GM18867 (cell line): ENCODE measurements around the gene NECTIN2.
"Not testable (repeated sequence)": the region's sequence is repeated elsewhere in the genome, so short reads cannot be mapped to it uniquely, and the experiment has no call there.

Experiments
- ATAC-seq: cut with Tn5 transposase; IDR thresholded peaks from one replicate; pipeline ENCODE4 v1.9.1; 2021; ENCODE audit warnings: mild to moderate bottlenecking, moderate library complexity; ENCODE audit not compliant: unreplicated experiment

The NECTIN2 gene

DNA sequence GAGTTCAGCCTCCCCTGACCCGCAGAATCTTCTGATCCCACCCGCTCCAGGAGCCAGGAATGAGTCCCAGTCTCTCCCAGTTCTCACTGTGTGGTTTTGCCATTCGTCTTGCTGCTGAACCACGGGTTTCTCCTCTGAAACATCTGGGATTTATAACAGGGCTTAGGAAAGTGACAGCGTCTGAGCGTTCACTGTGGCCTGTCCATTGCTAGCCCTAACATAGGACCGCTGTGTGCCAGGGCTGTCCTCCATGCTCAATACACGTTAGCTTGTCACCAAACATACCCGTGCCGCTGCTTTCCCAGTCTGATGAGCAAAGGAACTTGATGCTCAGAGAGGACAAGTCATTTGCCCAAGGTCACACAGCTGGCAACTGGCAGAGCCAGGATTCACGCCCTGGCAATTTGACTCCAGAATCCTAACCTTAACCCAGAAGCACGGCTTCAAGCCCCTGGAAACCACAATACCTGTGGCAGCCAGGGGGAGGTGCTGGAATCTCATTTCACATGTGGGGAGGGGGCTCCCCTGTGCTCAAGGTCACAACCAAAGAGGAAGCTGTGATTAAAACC, 58.4 kb downstream of the NECTIN2 start:
- ATAC-seq: no peak

- no peak for ATAC-seq
Observed at GRCh38 chr19:44905437-44906160, 59.5 kb downstream of the NECTIN2 start, which contains the start of gene APOE. Gene APOE (plus strand): TSS chr19:44905796. CDS start chr19:44906625, 829 bp downstream.

- ATAC-seq: no peak
Observed at GRCh38 chr19:44907613-44908012, 61.5 kb downstream of the NECTIN2 start.

GRCh38 chr19:44908074-44908835, 62.2 kb downstream of the NECTIN2 start:
- no peak for ATAC-seq

DNA sequence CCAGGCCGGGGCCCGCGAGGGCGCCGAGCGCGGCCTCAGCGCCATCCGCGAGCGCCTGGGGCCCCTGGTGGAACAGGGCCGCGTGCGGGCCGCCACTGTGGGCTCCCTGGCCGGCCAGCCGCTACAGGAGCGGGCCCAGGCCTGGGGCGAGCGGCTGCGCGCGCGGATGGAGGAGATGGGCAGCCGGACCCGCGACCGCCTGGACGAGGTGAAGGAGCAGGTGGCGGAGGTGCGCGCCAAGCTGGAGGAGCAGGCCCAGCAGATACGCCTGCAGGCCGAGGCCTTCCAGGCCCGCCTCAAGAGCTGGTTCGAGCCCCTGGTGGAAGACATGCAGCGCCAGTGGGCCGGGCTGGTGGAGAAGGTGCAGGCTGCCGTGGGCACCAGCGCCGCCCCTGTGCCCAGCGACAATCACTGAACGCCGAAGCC, 62.8 kb downstream of the NECTIN2 start:
- no peak for ATAC-seq

- no peak for ATAC-seq
Observed at GRCh38 chr19:44909775-44910174, 63.7 kb downstream of the NECTIN2 start.

- not testable (repeated sequence) for ATAC-seq
Observed at GRCh38 chr19:44911896-44912295, 65.8 kb downstream of the NECTIN2 start.

DNA sequence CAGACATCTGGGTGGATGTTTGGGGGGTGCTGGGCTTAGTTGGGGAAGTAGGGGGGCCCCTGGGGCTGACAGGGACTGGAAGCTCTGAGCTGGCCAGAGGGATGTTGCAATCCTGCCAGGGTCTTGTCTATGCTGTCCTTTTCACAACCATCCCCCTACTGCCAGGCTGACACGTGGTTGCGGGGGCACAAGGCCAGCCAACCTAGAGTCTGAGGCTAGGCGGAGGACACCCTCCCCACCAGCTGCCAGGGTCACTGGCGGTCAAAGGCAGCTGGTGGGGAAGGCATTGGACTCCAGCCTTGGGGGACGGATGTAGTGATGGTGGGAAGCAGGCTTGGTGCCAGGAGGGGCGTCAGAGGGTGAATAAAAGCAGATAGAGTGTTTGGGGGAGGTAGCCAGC, 66.8 kb downstream of the NECTIN2 start:
- ATAC-seq: no peak

GRCh38 chr19:44913512-44914432, 67.7 kb downstream of the NECTIN2 start:
- not testable (repeated sequence) for ATAC-seq

DNA sequence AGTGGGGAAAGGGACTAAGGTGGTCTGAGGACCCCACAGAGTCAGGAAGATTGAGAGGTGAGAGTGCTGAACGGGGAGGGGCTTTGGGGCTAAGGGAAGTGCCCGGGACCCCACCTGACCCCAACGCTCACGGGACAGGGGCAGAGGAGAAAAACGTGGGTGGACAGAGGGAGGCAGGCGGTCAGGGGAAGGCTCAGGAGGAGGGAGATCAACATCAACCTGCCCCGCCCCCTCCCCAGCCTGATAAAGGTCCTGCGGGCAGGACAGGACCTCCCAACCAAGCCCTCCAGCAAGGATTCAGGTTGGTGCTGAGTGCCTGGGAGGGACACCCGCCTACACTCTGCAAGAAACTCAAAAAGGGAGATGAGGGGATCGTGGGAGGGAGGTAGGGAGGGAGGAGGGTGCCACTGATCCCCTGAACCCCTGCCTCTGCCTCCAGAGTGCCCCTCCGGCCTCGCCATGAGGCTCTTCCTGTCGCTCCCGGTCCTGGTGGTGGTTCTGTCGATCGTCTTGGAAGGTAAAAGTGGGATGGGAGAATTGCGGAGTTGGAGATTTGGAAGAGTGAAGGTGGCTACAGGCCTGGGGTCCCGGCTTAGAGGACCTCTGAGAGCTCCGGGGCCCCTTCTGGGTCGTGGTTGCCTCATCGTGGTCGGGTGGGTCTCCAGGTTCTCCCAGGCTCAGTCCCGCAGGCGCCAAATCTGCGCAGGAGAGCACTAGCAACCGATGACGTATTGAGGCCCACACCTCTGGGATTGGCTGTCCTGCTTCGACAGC, 68.5 kb downstream of the NECTIN2 start, which contains the start of gene APOC1:
Gene APOC1 (plus strand): TSS at position 176 of the 774 bp plus-strand sequence. CDS start 284 bp downstream, at position 460.
- peak; percentile 88 for ATAC-seq

GRCh38 chr19:44924243-44924725, 78.2 kb downstream of the NECTIN2 start:
- no peak for ATAC-seq

- ATAC-seq: no peak
Observed at GRCh38 chr19:44925114-44925891, 79.2 kb downstream of the NECTIN2 start.

DNA sequence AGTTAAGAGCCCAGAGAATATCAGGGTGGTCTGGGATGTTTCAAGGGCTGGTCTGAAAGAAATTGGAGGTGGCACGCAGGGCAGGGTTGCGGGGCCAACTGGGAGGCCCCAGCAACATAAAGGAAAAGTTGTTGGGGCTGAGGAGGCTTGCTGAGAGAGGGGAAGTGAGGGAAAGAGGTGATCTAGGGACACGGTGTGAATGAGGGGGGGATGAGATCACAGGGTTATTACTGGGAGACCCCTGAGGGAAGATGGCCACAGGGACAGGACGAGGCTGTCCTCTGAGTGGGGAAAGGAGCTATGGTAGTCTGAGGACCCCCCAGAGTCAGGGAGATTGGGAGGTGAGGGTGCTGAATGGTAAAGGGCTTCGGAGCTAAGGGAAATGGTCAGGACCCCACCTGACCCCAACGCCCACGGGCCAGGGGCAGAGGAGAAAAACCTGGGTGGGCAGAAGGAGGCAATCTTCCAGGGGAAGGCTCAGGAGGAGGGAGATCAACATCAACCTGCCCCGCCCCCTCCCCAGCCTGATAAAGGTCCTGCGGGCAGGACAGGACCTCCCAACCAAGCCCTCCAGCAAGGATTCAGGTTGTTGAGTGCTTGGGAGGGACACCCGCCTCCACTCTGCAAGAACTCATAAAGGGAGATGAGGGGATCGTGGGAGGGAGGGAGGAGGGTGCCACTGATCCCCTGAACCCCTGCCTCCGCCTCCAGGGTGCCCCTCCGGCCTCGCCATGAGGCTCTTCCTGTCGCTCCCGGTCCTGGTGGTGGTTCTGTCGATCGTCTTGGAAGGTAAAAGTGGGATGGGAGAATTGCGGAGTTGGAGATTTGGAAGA, 80.4 kb downstream of the NECTIN2 start:
- ATAC-seq: not testable (repeated sequence)

- ATAC-seq: no peak
Observed at GRCh38 chr19:44927746-44928145, 81.6 kb downstream of the NECTIN2 start.

- no peak for ATAC-seq
Observed at GRCh38 chr19:44930088-44930487, 84.0 kb downstream of the NECTIN2 start.

DNA sequence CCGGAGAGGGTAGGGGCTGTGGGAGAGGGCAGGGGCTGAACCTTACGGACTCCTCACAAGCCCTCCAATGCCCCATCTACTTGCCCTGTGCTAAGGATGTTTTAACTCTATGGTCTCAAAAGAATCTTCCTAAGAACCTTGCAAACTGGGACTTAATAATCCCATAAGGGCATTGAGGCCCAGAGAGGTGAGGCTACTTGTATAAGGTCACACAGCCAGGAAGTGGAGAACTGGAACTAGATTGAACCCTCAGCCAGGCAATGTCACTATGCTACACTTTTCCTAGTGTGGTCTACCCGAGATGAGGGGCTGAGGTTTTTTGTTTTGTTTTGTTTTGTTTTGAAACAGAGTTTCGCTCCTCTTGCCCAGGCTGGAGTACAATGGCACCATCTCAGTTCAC, 85.4 kb downstream of the NECTIN2 start:
- ATAC-seq: no peak
